T-helper 17 cell (primary cell): Measurements from ENCODE around the gene AGPAT3. TPM values are rescaled to one million over a fixed set of nuclear protein-coding genes. Genes with fewer than 3 reads are reported as not detected.

Experiments
- ATAC-seq: fragments of 150-1000 bp; cut with Tn5 transposase; 2 replicates; pipeline ENCODE4 v1.10.0; 2021; ENCODE audit warnings: mild to moderate bottlenecking, moderate library complexity
- DNase-seq, 3 donors: peaks; one replicate each; pipeline versions ENCODE4 v3.0.0 to v3.0.0-alpha.2; 2020 to 2021
- H3K9me3 ChIP-seq: one replicate; pipeline ENCODE4 v1.7.0; 2013; ENCODE audit warnings: low read length, mild to moderate bottlenecking; ENCODE audit not compliant: control insufficient read depth, poor library complexity, severe bottlenecking
- H3K27ac Mint-ChIP-seq: one replicate; pipeline ENCODE4 v1.8.0; 2022; ENCODE audit warnings: mild to moderate bottlenecking, moderate library complexity, mixed read lengths
- H3K27me3 Mint-ChIP-seq: one replicate; pipeline ENCODE4 v1.8.0; 2022; ENCODE audit warnings: mixed read lengths
- H3K36me3 Mint-ChIP-seq: one replicate; pipeline ENCODE4 v1.8.0; 2022; ENCODE audit warnings: low read depth, mixed read lengths
- H3K4me1 Mint-ChIP-seq: one replicate; pipeline ENCODE4 v1.8.0; 2022; ENCODE audit warnings: mild to moderate bottlenecking, mixed read lengths
- H3K4me3 Mint-ChIP-seq: one replicate; pipeline ENCODE4 v1.8.0; 2022; ENCODE audit warnings: mild to moderate bottlenecking, moderate library complexity, mixed read lengths
- total RNA-seq, 4 donors: library from RNA in 2 of 4; stranded (reverse) in 2 of 4; gene quantifications; one replicate each; pipeline ENCODE4 v1.2.3 and lab custom pipeline; 2022 to 2026

Gene AGPAT3
- total RNA-seq, 2 donors from 2014 or later: 64.1 to 67.3 TPM

GRCh38 chr21:43993420-43993934 is 128.5 kb downstream of the AGPAT3 start:
- H3K27me3 Mint-ChIP-seq: no peaks in the 10 kb centered on the region
- H3K4me3 Mint-ChIP-seq: no peak overlapping the region
- H3K4me1 Mint-ChIP-seq: no peaks in the 10 kb centered on the region
- DNase-seq: no peak
- no peaks in the 10 kb centered on the region for H3K9me3 ChIP-seq
- ATAC-seq: no peak
- no peaks in the 10 kb centered on the region for H3K36me3 Mint-ChIP-seq
- H3K27ac Mint-ChIP-seq: no peak overlapping the region

GRCh38 chr21:43994085-43994484 is 129.1 kb downstream of the AGPAT3 start:
- H3K4me3 Mint-ChIP-seq: no peak overlapping the region
- H3K27ac Mint-ChIP-seq: no peak overlapping the region
- no peaks in the 10 kb centered on the region for H3K9me3 ChIP-seq
- H3K27me3 Mint-ChIP-seq: peaks cover 2% of the 10 kb centered on the region
- DNase-seq (no peak), ATAC-seq (no peak)
- H3K4me1 Mint-ChIP-seq: no peaks in the 10 kb centered on the region
- H3K36me3 Mint-ChIP-seq: no peaks in the 10 kb centered on the region

GRCh38 chr21:43994646-43995045 is 129.6 kb downstream of the AGPAT3 start:
- Mint-ChIP-seq H3K4me1 (no peaks in the 10 kb centered on the region), H3K27me3 (peaks cover 5% of the 10 kb centered on the region), H3K36me3 (no peaks in the 10 kb centered on the region), H3K4me3 (no peak overlapping the region), H3K27ac (no peak overlapping the region)
- no peak for DNase-seq
- no peaks in the 10 kb centered on the region for H3K9me3 ChIP-seq
- ATAC-seq: no peak

- no peak for ATAC-seq
- no peaks in the 10 kb centered on the region for H3K4me1 Mint-ChIP-seq
- no peak for DNase-seq
- H3K27me3 Mint-ChIP-seq: peaks cover 5% of the 10 kb centered on the region
- H3K36me3 Mint-ChIP-seq: no peaks in the 10 kb centered on the region
- H3K9me3 ChIP-seq: no peaks in the 10 kb centered on the region
- no peak overlapping the region for H3K4me3 Mint-ChIP-seq
- no peak overlapping the region for H3K27ac Mint-ChIP-seq
Observed at GRCh38 chr21:43995521-43996105, 130.6 kb downstream of the AGPAT3 start.

DNA sequence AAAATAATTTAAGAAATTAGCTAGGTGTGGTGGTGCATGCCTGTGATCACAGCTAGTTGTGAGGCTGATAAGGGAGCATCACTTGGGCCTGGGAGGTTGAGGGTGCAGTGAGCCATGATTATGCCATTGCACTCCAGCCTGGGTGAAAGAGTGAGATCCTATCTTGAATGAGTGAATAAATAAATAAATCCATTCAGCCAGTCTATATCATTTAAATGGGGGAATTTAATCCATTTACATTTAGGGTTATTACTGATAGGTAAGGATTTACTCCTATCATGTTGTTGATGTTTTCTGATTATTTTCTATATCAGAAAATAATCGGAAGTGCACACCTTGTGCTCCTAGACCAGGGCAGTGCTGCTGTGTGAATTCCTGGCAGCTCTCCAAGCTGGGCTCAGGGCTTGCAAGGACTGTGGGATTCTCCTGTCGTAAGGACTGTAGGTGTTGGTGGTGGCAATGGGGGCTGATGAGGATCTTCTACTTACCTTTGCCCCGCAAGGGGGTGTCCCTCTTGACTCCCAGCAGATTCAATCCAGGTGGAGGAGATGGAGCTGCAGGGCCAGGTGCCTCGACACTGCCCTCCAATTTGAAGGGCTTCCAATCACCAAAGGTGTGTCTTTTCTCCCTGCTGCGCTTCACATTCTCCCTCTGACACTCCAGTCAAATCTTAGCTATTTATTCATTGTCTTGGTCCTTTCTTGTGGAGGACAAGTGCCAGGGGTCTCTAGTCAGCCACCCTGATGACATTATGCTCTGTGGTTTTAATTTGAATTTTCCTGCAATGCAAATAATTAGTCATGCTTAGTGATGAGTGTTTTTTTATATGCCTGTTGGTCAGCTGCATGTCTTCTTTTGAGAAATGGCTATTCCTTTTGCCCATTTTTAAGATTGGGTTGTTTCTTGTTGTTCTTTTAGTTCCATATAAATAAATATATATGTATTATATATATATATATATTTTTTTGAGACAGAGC is 133.0 kb downstream of the AGPAT3 start:
- H3K27ac Mint-ChIP-seq: no peak overlapping the region
- H3K36me3 Mint-ChIP-seq: no peaks in the 10 kb centered on the region
- H3K9me3 ChIP-seq: no peaks in the 10 kb centered on the region
- no peak overlapping the region for H3K4me3 Mint-ChIP-seq
- no peak for ATAC-seq
- no peak for DNase-seq
- peaks cover 5% of the 10 kb centered on the region for H3K27me3 Mint-ChIP-seq
- H3K4me1 Mint-ChIP-seq: no peaks in the 10 kb centered on the region

GRCh38 chr21:44000360-44000759 is 135.3 kb downstream of the AGPAT3 start:
- no peak for DNase-seq
- Mint-ChIP-seq H3K36me3 (no peaks in the 10 kb centered on the region), H3K4me1 (no peaks in the 10 kb centered on the region), H3K27me3 (peaks cover 5% of the 10 kb centered on the region), H3K27ac (no peak overlapping the region), H3K4me3 (no peak overlapping the region)
- H3K9me3 ChIP-seq: no peaks in the 10 kb centered on the region
- ATAC-seq: no peak

- ATAC-seq (no peak), DNase-seq (no peak)
- no peaks in the 10 kb centered on the region for H3K4me1 Mint-ChIP-seq
- no peak overlapping the region for H3K27ac Mint-ChIP-seq
- H3K9me3 ChIP-seq: no peaks in the 10 kb centered on the region
- no peaks in the 10 kb centered on the region for H3K36me3 Mint-ChIP-seq
- H3K4me3 Mint-ChIP-seq: no peak overlapping the region
- peaks cover 5% of the 10 kb centered on the region for H3K27me3 Mint-ChIP-seq
Observed at GRCh38 chr21:44002511-44002910, 137.5 kb downstream of the AGPAT3 start.

- no peaks in the 10 kb centered on the region for H3K36me3 Mint-ChIP-seq
Observed at GRCh38 chr21:44003307-44003966, 138.4 kb downstream of the AGPAT3 start.

GRCh38 chr21:44005071-44005470 is 140.0 kb downstream of the AGPAT3 start:
- Mint-ChIP-seq H3K27ac (no peak overlapping the region), H3K4me1 (peaks cover under 1% of the 10 kb centered on the region), H3K27me3 (no peaks in the 10 kb centered on the region), H3K4me3 (no peak overlapping the region), H3K36me3 (no peaks in the 10 kb centered on the region)
- no peak for ATAC-seq
- no peak for DNase-seq
- H3K9me3 ChIP-seq: no peaks in the 10 kb centered on the region

More at GRCh38 chr21:44003307-44003966, 138.4 kb downstream of the AGPAT3 start:
- ATAC-seq: no peak
- Mint-ChIP-seq H3K4me1 (no peaks in the 10 kb centered on the region), H3K4me3 (no peak overlapping the region), H3K27me3 (peaks cover 5% of the 10 kb centered on the region), H3K27ac (no peak overlapping the region)
- DNase-seq: no peak
- H3K9me3 ChIP-seq: no peaks in the 10 kb centered on the region

GRCh38 chr21:44005593-44005992 is 140.6 kb downstream of the AGPAT3 start:
- no peak overlapping the region for H3K4me3 Mint-ChIP-seq
- no peak for ATAC-seq
- DNase-seq: no peak

DNA sequence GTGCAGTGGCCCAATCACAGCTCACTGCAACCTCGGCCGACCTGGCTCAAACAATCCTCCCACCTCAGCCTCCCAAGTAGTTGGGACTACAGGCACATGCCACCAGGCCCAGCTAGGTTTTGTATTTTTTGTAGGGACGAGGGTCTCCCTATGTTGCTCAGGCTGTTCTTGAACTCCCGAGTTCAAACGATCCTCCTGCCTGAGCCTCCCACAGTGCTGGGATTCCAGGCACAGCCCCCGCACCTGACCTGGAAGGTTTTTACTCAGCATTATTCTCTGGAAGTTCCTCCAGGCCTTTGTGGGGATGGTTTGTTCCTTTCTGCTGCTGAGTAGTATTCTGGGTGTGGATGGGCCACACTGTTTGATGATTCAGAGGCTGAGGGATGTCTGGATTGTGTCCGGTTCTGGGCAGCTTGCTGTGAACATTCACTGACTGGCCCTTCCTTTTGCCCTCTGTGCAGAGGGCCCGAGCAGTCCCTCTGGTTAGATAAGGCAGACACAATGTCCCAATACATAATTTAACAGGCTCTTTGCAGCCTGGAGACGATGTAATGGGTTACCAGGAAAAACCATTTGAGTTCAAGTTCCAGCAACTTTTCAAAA is 141.1 kb downstream of the AGPAT3 start:
- Mint-ChIP-seq H3K36me3 (no peaks in the 10 kb centered on the region), H3K4me3 (no peak overlapping the region), H3K27ac (no peak overlapping the region), H3K4me1 (peaks cover 6% of the 10 kb centered on the region), H3K27me3 (no peaks in the 10 kb centered on the region)
- DNase-seq (no peak), ATAC-seq (no peak)
- H3K9me3 ChIP-seq: no peaks in the 10 kb centered on the region

More at GRCh38 chr21:44005593-44005992, 140.6 kb downstream of the AGPAT3 start:
- no peaks in the 10 kb centered on the region for H3K9me3 ChIP-seq
- H3K36me3 Mint-ChIP-seq: no peaks in the 10 kb centered on the region
- H3K27me3 Mint-ChIP-seq: no peaks in the 10 kb centered on the region
- peaks cover 5% of the 10 kb centered on the region for H3K4me1 Mint-ChIP-seq
- H3K27ac Mint-ChIP-seq: no peak overlapping the region

DNA sequence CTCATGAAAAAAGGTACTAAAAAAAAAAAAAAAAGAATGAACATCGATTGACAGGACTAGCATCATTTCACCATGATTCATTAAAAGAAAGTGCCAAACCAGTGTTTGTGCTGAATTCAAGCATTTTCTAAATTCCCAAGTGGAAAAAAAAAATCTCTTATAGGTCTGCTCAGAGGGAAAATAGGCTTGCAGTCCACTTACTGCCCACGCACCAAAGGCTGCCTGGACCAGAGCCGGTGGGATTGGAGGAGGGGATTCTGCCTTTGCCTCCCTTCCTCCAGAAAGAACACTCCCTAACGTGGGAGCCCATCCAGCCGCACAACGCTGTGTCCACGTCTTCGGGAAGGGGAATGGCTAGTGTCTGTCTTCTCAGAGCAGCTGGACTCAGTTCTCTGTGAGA is 141.6 kb downstream of the AGPAT3 start:
- H3K36me3 Mint-ChIP-seq: no peaks in the 10 kb centered on the region
- H3K4me1 Mint-ChIP-seq: peaks cover 9% of the 10 kb centered on the region
- H3K27ac Mint-ChIP-seq: no peak overlapping the region
- no peak for DNase-seq
- ATAC-seq: no peak
- no peaks in the 10 kb centered on the region for H3K9me3 ChIP-seq
- H3K27me3 Mint-ChIP-seq: no peaks in the 10 kb centered on the region
- H3K4me3 Mint-ChIP-seq: no peak overlapping the region

DNA sequence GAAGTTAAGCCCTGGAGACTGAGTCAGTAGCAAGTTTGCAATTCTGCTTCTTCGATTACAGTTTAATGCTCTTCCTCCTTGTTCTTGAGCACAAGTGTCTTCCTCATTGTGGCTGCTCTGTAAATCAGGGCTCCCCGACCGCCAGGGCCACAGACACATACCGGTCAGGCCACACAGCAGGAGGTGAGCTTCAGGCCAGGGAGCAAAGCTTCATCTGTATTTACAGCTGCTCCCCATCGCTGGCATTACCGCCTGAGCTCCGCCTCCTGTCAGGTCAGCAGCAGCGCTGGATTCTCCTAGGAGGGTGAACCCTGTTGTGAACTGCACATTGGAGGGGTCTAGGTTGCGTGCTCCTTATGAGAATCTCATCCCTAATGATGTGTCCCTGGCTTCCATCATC is 145.4 kb downstream of the AGPAT3 start:
- Mint-ChIP-seq H3K27ac (peak overlapping the region; percentile 88), H3K4me3 (no peak overlapping the region), H3K4me1 (peaks cover 27% of the 10 kb centered on the region), H3K27me3 (no peaks in the 10 kb centered on the region), H3K36me3 (no peaks in the 10 kb centered on the region)
- H3K9me3 ChIP-seq: no peaks in the 10 kb centered on the region
- ATAC-seq: no peak
- DNase-seq: no peak
